ENCODE data around the gene ZNF516. TPM values are rescaled to one million over a fixed set of nuclear protein-coding genes. Genes with fewer than 3 reads are reported as not detected.

The ZNF516 gene
- total RNA-seq, 1 experiment from 2014 or later: 1.7 TPM

- no peak for DNase-seq
- no peak overlapping the region for H3K4me3 ChIP-seq
- H3K36me3 ChIP-seq: no peaks in the 10 kb centered on the region
- no peaks in the 10 kb centered on the region for H3K9me3 ChIP-seq
- H3K27me3 ChIP-seq: no peaks in the 10 kb centered on the region
Measured at GRCh38 chr18:76430636-76431035, 64.4 kb downstream of the ZNF516 start.

- no peak for DNase-seq
- Histone ChIP-seq H3K4me3 (no peak overlapping the region), H3K27me3 (no peaks in the 10 kb centered on the region), H3K36me3 (no peaks in the 10 kb centered on the region), H3K9me3 (no peaks in the 10 kb centered on the region)
Measured at GRCh38 chr18:76429262-76430126, 65.5 kb downstream of the ZNF516 start.

- Histone ChIP-seq H3K36me3 (no peaks in the 10 kb centered on the region), H3K9me3 (no peaks in the 10 kb centered on the region), H3K4me3 (no peak overlapping the region), H3K27me3 (no peaks in the 10 kb centered on the region)
- no peak for DNase-seq
Measured at GRCh38 chr18:76428396-76429261, 66.4 kb downstream of the ZNF516 start.

GRCh38 chr18:76426737-76427305, 68.2 kb downstream of the ZNF516 start:
- no peak overlapping the region for H3K4me3 ChIP-seq
- no peak for DNase-seq
- H3K27me3 ChIP-seq: no peaks in the 10 kb centered on the region
- no peaks in the 10 kb centered on the region for H3K36me3 ChIP-seq
- no peaks in the 10 kb centered on the region for H3K9me3 ChIP-seq

GRCh38 chr18:76425146-76426131, 69.6 kb downstream of the ZNF516 start:
- DNase-seq: no peak
- Histone ChIP-seq H3K4me3 (no peak overlapping the region), H3K9me3 (no peaks in the 10 kb centered on the region), H3K36me3 (no peaks in the 10 kb centered on the region), H3K27me3 (no peaks in the 10 kb centered on the region)

- Histone ChIP-seq H3K36me3 (no peaks in the 10 kb centered on the region), H3K27me3 (no peaks in the 10 kb centered on the region), H3K9me3 (no peaks in the 10 kb centered on the region), H3K4me3 (no peak overlapping the region)
- DNase-seq: no peak
Measured at GRCh38 chr18:76422838-76423237, 72.2 kb downstream of the ZNF516 start.

GRCh38 chr18:76422121-76422520, 72.9 kb downstream of the ZNF516 start:
- H3K4me3 ChIP-seq: no peak overlapping the region
- H3K9me3 ChIP-seq: no peaks in the 10 kb centered on the region
- no peak for DNase-seq
- no peaks in the 10 kb centered on the region for H3K36me3 ChIP-seq
- H3K27me3 ChIP-seq: no peaks in the 10 kb centered on the region

- H3K4me3 ChIP-seq: no peak overlapping the region
- no peaks in the 10 kb centered on the region for H3K9me3 ChIP-seq
- no peaks in the 10 kb centered on the region for H3K36me3 ChIP-seq
- H3K27me3 ChIP-seq: no peaks in the 10 kb centered on the region
- no peak for DNase-seq
Measured at GRCh38 chr18:76421685-76422078, 73.4 kb downstream of the ZNF516 start.

- DNase-seq: no peak
- H3K27me3 ChIP-seq: no peaks in the 10 kb centered on the region
- no peaks in the 10 kb centered on the region for H3K36me3 ChIP-seq
- no peak overlapping the region for H3K4me3 ChIP-seq
- H3K9me3 ChIP-seq: no peaks in the 10 kb centered on the region
Measured at GRCh38 chr18:76420898-76421684, 74.0 kb downstream of the ZNF516 start.

GRCh38 chr18:76419811-76420210, 75.2 kb downstream of the ZNF516 start:
- no peak overlapping the region for H3K4me3 ChIP-seq
- no peak for DNase-seq

GRCh38 chr18:76416911-76417310, 78.1 kb downstream of the ZNF516 start:
- no peaks in the 10 kb centered on the region for H3K9me3 ChIP-seq
- H3K4me3 ChIP-seq: no peak overlapping the region
- H3K36me3 ChIP-seq: no peaks in the 10 kb centered on the region
- no peaks in the 10 kb centered on the region for H3K27me3 ChIP-seq
- no peak for DNase-seq

More at GRCh38 chr18:76419811-76420210, 75.2 kb downstream of the ZNF516 start:
- H3K27me3 ChIP-seq: no peaks in the 10 kb centered on the region
- H3K36me3 ChIP-seq: no peaks in the 10 kb centered on the region
- H3K9me3 ChIP-seq: no peaks in the 10 kb centered on the region

GRCh38 chr18:76414936-76415621, 80.0 kb downstream of the ZNF516 start:
- H3K27me3 ChIP-seq: no peaks in the 10 kb centered on the region
- H3K36me3 ChIP-seq: no peaks in the 10 kb centered on the region
- DNase-seq: no peak
- no peaks in the 10 kb centered on the region for H3K9me3 ChIP-seq
- H3K4me3 ChIP-seq: no peak overlapping the region

- H3K36me3 ChIP-seq: no peaks in the 10 kb centered on the region
- no peak for DNase-seq
- H3K27me3 ChIP-seq: no peaks in the 10 kb centered on the region
- H3K9me3 ChIP-seq: no peaks in the 10 kb centered on the region
- H3K4me3 ChIP-seq: no peak overlapping the region
Measured at GRCh38 chr18:76412818-76413565, 82.0 kb downstream of the ZNF516 start.

GRCh38 chr18:76412010-76412817, 82.8 kb downstream of the ZNF516 start:
- H3K27me3 ChIP-seq: no peaks in the 10 kb centered on the region
- no peaks in the 10 kb centered on the region for H3K36me3 ChIP-seq
- DNase-seq: no peak
- no peak overlapping the region for H3K4me3 ChIP-seq
- no peaks in the 10 kb centered on the region for H3K9me3 ChIP-seq
